Activated naive CD4-positive, alpha-beta T cell treated with anti-CD3 and anti-CD28 coated beads for 36 hours (primary cell): ENCODE measurements around the gene DCP1B. TPM values are rescaled to one million over a fixed set of nuclear protein-coding genes. Genes with fewer than 3 reads are reported as not detected.

Source experiments
- CTCF ChIA-PET: fragments of 350-600 bp; sonication (Branson Sonifier 250); formaldehyde crosslinking; loops from one replicate; lab custom pipeline; 2021; ENCODE audit warnings: antibody characterized with exemption; lab: Charles Lee
- DNase-seq: peaks from one replicate; pipeline ENCODE4 v3.0.0-alpha.2; 2020
- H3K27ac Mint-ChIP-seq: one replicate; pipeline ENCODE4 v1.8.0; 2021; ENCODE audit warnings: mild to moderate bottlenecking, mixed read lengths
- H3K27me3 Mint-ChIP-seq: one replicate; pipeline ENCODE4 v1.8.0; 2021; ENCODE audit warnings: low read depth, mixed read lengths
- H3K36me3 Mint-ChIP-seq: one replicate; pipeline ENCODE4 v1.8.0; 2021; ENCODE audit warnings: low read depth, mixed read lengths
- H3K4me1 Mint-ChIP-seq: one replicate; pipeline ENCODE4 v1.8.0; 2021; ENCODE audit warnings: low read depth, mixed read lengths
- H3K4me3 Mint-ChIP-seq: one replicate; pipeline ENCODE4 v1.8.0; 2021; ENCODE audit warnings: mild to moderate bottlenecking, moderate library complexity, mixed read lengths
- H3K9me3 Mint-ChIP-seq: one replicate; pipeline ENCODE4 v1.8.0; 2021; ENCODE audit warnings: mixed read lengths
- intact Hi-C: fragments of 100-400 bp; cut with micrococcal nuclease; formaldehyde crosslinking; loops from one replicate; pipeline ENCODE4 v1.15.1; 2023
- total RNA-seq, 2 experiments: library from RNA; stranded (reverse); gene quantifications; one replicate each; pipeline ENCODE4 v1.2.3, GENCODE V29; 2021

The DCP1B gene
- total RNA-seq, 2 experiments from 2014 or later: 13.1 to 13.5 TPM

GRCh38 chr12:2035431-2036055, 31.3 kb upstream of the DCP1B start:
- Mint-ChIP-seq H3K27ac (no peak overlapping the region), H3K27me3 (peaks cover 12% of the 10 kb centered on the region), H3K36me3 (no peaks in the 10 kb centered on the region), H3K4me1 (peaks cover 10% of the 10 kb centered on the region), H3K4me3 (peak overlapping the region; percentile 59), H3K9me3 (no peaks in the 10 kb centered on the region)
- no peak for DNase-seq
- CTCF ChIA-PET: interaction anchor here (0.7 to 2.0 kb wide), 3 partner anchors 12 to 195 kb away, joined by 4 to 17 read pairs (median 5); no protein-coding TSS in a partner anchor
- intact Hi-C loops: loop anchor here (1.0 to 2.0 kb wide), 4 partner anchors 31 to 383 kb away; partner anchors contain the start of gene DCP1B

GRCh38 chr12:2034633-2035430, 30.6 kb upstream of the DCP1B start:
- DNase-seq: peak; percentile 88
- intact Hi-C loops: loop anchor here (1.0 to 2.0 kb wide), 4 partner anchors 31 to 382 kb away; partner anchors contain the start of gene DCP1B
- Mint-ChIP-seq H3K9me3 (no peaks in the 10 kb centered on the region), H3K36me3 (no peaks in the 10 kb centered on the region), H3K27me3 (peaks cover 13% of the 10 kb centered on the region), H3K4me1 (peaks cover 10% of the 10 kb centered on the region), H3K27ac (no peak overlapping the region), H3K4me3 (peak overlapping the region; percentile 59)
- CTCF ChIA-PET: interaction anchor here (0.6 to 2.0 kb wide), 13 partner anchors 9 to 650 kb away, joined by 3 to 17 read pairs (median 4); partner anchors contain the start of gene DCP1B

GRCh38 chr12:2032506-2032905, 28.2 kb upstream of the DCP1B start:
- peaks cover 10% of the 10 kb centered on the region for H3K4me1 Mint-ChIP-seq
- no peak overlapping the region for H3K27ac Mint-ChIP-seq
- H3K27me3 Mint-ChIP-seq: peaks cover 10% of the 10 kb centered on the region
- H3K36me3 Mint-ChIP-seq: no peaks in the 10 kb centered on the region
- no peak for DNase-seq
- no peaks in the 10 kb centered on the region for H3K9me3 Mint-ChIP-seq
- intact Hi-C loops: no loop called here
- H3K4me3 Mint-ChIP-seq: no peak overlapping the region
- CTCF ChIA-PET: no interaction called here

- no peaks in the 10 kb centered on the region for H3K36me3 Mint-ChIP-seq
- no peaks in the 10 kb centered on the region for H3K9me3 Mint-ChIP-seq
- no peak for DNase-seq
- intact Hi-C loops: no loop called here
- H3K4me3 Mint-ChIP-seq: no peak overlapping the region
- H3K27me3 Mint-ChIP-seq: peaks cover 10% of the 10 kb centered on the region
- no peak overlapping the region for H3K27ac Mint-ChIP-seq
- CTCF ChIA-PET: no interaction called here
- peaks cover 4% of the 10 kb centered on the region for H3K4me1 Mint-ChIP-seq
These were observed 25.6 kb upstream of the DCP1B start for GRCh38 chr12:2029851-2030250.

- CTCF ChIA-PET: no interaction called here
- no peaks in the 10 kb centered on the region for H3K4me1 Mint-ChIP-seq
- intact Hi-C loops: no loop called here
- H3K9me3 Mint-ChIP-seq: no peaks in the 10 kb centered on the region
- H3K4me3 Mint-ChIP-seq: no peak overlapping the region
- H3K36me3 Mint-ChIP-seq: no peaks in the 10 kb centered on the region
- H3K27me3 Mint-ChIP-seq: peaks cover 3% of the 10 kb centered on the region
- H3K27ac Mint-ChIP-seq: no peak overlapping the region
- DNase-seq: no peak
These were observed 23.1 kb upstream of the DCP1B start for GRCh38 chr12:2027351-2027750.

- DNase-seq: no peak
- Mint-ChIP-seq H3K9me3 (no peaks in the 10 kb centered on the region), H3K4me3 (no peak overlapping the region), H3K4me1 (no peaks in the 10 kb centered on the region), H3K27me3 (peaks cover 9% of the 10 kb centered on the region), H3K27ac (no peak overlapping the region), H3K36me3 (no peaks in the 10 kb centered on the region)
- intact Hi-C loops: no loop called here
- CTCF ChIA-PET: interaction anchor here (3.5 kb wide), 1 partner anchor 11 kb away, joined by 17 read pairs; no protein-coding TSS in a partner anchor
These were observed 19.1 kb upstream of the DCP1B start for GRCh38 chr12:2023365-2023764.

GRCh38 chr12:2020511-2020910, 16.3 kb upstream of the DCP1B start:
- Mint-ChIP-seq H3K4me1 (no peaks in the 10 kb centered on the region), H3K9me3 (no peaks in the 10 kb centered on the region), H3K27ac (no peak overlapping the region), H3K4me3 (no peak overlapping the region), H3K36me3 (no peaks in the 10 kb centered on the region), H3K27me3 (peaks cover 10% of the 10 kb centered on the region)
- no peak for DNase-seq
- CTCF ChIA-PET: interaction anchor here (0.6 to 1.3 kb wide), 3 partner anchors 10 to 524 kb away, joined by 3 to 4 read pairs (median 4); no protein-coding TSS in a partner anchor
- intact Hi-C loops: no loop called here

- Mint-ChIP-seq H3K9me3 (no peaks in the 10 kb centered on the region), H3K27me3 (peaks cover 10% of the 10 kb centered on the region), H3K36me3 (no peaks in the 10 kb centered on the region), H3K27ac (no peak overlapping the region), H3K4me3 (no peak overlapping the region), H3K4me1 (no peaks in the 10 kb centered on the region)
- no peak for DNase-seq
- CTCF ChIA-PET: interaction anchor here (2.8 kb wide), 1 partner anchor 15 kb away, joined by 6 read pairs; no protein-coding TSS in a partner anchor
- intact Hi-C loops: no loop called here
These were observed 14.9 kb upstream of the DCP1B start for GRCh38 chr12:2019126-2019525.

- DNase-seq: no peak
- Mint-ChIP-seq H3K36me3 (no peaks in the 10 kb centered on the region), H3K9me3 (no peaks in the 10 kb centered on the region), H3K27me3 (peaks cover 10% of the 10 kb centered on the region), H3K4me3 (no peak overlapping the region), H3K4me1 (no peaks in the 10 kb centered on the region), H3K27ac (no peak overlapping the region)
- CTCF ChIA-PET: interaction anchor here (1.4 to 2.8 kb wide), 2 partner anchors 16 to 79 kb away, joined by 6 read pairs; no protein-coding TSS in a partner anchor
- intact Hi-C loops: no loop called here
These were observed 14.1 kb upstream of the DCP1B start for GRCh38 chr12:2018391-2018790.

- H3K36me3 Mint-ChIP-seq: no peaks in the 10 kb centered on the region
- H3K27me3 Mint-ChIP-seq: peaks cover 10% of the 10 kb centered on the region
- DNase-seq: no peak
- CTCF ChIA-PET: interaction anchor here (1.4 to 2.8 kb wide), 2 partner anchors 16 to 78 kb away, joined by 6 read pairs; no protein-coding TSS in a partner anchor
- H3K9me3 Mint-ChIP-seq: no peaks in the 10 kb centered on the region
- intact Hi-C loops: no loop called here
- H3K4me3 Mint-ChIP-seq: no peak overlapping the region
- no peaks in the 10 kb centered on the region for H3K4me1 Mint-ChIP-seq
- peak overlapping the region; percentile 19 for H3K27ac Mint-ChIP-seq
These were observed 13.5 kb upstream of the DCP1B start for GRCh38 chr12:2017546-2018337.

- H3K4me3 Mint-ChIP-seq: no peak overlapping the region
- CTCF ChIA-PET: interaction anchor here (2.8 kb wide), 1 partner anchor 17 kb away, joined by 6 read pairs; no protein-coding TSS in a partner anchor
- H3K27me3 Mint-ChIP-seq: peaks cover 10% of the 10 kb centered on the region
- no peaks in the 10 kb centered on the region for H3K4me1 Mint-ChIP-seq
- H3K36me3 Mint-ChIP-seq: no peaks in the 10 kb centered on the region
- no peak for DNase-seq
- H3K9me3 Mint-ChIP-seq: no peaks in the 10 kb centered on the region
- intact Hi-C loops: no loop called here
- H3K27ac Mint-ChIP-seq: no peak overlapping the region
These were observed 12.7 kb upstream of the DCP1B start for GRCh38 chr12:2016862-2017545.
